Measurements from ENCODE around the gene METTL23.
"Not testable (repeated sequence)": the region's sequence is repeated elsewhere in the genome, so short reads cannot be mapped to it uniquely, and the experiment has no call there.

METTL23 gene

GRCh38 chr17:76722279-76722678 is 4.4 kb upstream of the METTL23 start:
- H3K79me2 ChIP-seq (ENCODE audit: insufficient read depth, low read length), result peaks cover 66% of the 10 kb centered on the region
- no peak overlapping the region for H2AFZ ChIP-seq (ENCODE audit: low read length)
- H3K9ac ChIP-seq (ENCODE audit: low read depth, low read length, poor library complexity, severe bottlenecking), result peak overlapping the region; percentile 52
- no peak for TF ChIP-seq EZH2phosphoT487 (IDR thresholded peaks at IDR 0.05; ENCODE audit: borderline replicate concordance)
- TF ChIP-seq CTCF (conservative IDR thresholded peaks at IDR 0.05; ENCODE audit: low read length), result no peak
- H3K4me3 ChIP-seq (ENCODE audit: low read length, poor library complexity, severe bottlenecking), result peak overlapping the region; percentile 42
- H3K4me1 ChIP-seq (ENCODE audit: insufficient read depth, low read length, poor library complexity, severe bottlenecking), result peaks cover 43% of the 10 kb centered on the region
- H3K9me3 ChIP-seq (ENCODE audit: insufficient read depth, low read depth, low read length), result no peaks in the 10 kb centered on the region
- H4K20me1 ChIP-seq (ENCODE audit: insufficient read depth, low read length, poor library complexity, severe bottlenecking), result peaks cover 40% of the 10 kb centered on the region
- no peaks in the 10 kb centered on the region for H3F3A ChIP-seq (ENCODE audit: low read depth)
- H3K4me2 ChIP-seq (ENCODE audit: low read depth, low read length, poor library complexity, severe bottlenecking), result peak overlapping the region; percentile 48
- H3K36me3 ChIP-seq (ENCODE audit: insufficient read depth, low read length), result peaks cover 56% of the 10 kb centered on the region
- no peaks in the 10 kb centered on the region for H3K9me2 ChIP-seq (replicated peaks; ENCODE audit: low read depth, low read length)
- H3K27me3 ChIP-seq (ENCODE audit: insufficient read depth, low read length, poor library complexity, severe bottlenecking), result no peaks in the 10 kb centered on the region

DNA sequence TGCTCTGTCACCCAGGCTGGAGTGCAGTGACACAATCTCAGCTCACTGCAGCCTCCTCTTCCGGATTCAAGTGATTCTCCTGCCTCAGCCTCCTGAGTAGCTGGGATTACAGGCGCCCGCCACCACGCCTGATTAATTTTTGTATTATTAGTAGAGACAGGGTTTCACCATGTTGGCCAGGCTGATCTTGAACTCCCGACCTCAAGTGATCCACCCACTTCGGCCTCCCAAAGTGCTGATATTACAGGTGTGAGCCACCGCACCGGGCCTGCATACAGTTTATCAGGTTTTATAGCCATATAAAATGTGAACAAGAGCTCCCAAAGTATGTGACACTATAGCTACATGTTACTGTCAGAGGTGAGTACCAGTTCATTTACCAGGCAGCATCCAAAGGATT is 3.7 kb upstream of the METTL23 start:
- Histone ChIP-seq H4K20me1 (ENCODE audit: insufficient read depth, low read length, poor library complexity, severe bottlenecking) (peaks cover 47% of the 10 kb centered on the region), H3K4me2 (ENCODE audit: low read depth, low read length, poor library complexity, severe bottlenecking) (peak overlapping the region; percentile 99), H3K4me3 (ENCODE audit: low read length, poor library complexity, severe bottlenecking) (peak overlapping the region; percentile 1), H3K4me1 (ENCODE audit: insufficient read depth, low read length, poor library complexity, severe bottlenecking) (peaks cover 49% of the 10 kb centered on the region), H3K79me2 (ENCODE audit: insufficient read depth, low read length) (peaks cover 73% of the 10 kb centered on the region), H3K36me3 (ENCODE audit: insufficient read depth, low read length) (peaks cover 52% of the 10 kb centered on the region)
- H3K9ac ChIP-seq (ENCODE audit: low read depth, low read length, poor library complexity, severe bottlenecking); H3F3A ChIP-seq (ENCODE audit: low read depth); H3K9me3 ChIP-seq (ENCODE audit: insufficient read depth, low read depth, low read length); H2AFZ ChIP-seq (ENCODE audit: low read length); H3K27me3 ChIP-seq (ENCODE audit: insufficient read depth, low read length, poor library complexity, severe bottlenecking); H3K9me2 ChIP-seq (replicated peaks; ENCODE audit: low read depth, low read length): not testable (repeated sequence)

DNA sequence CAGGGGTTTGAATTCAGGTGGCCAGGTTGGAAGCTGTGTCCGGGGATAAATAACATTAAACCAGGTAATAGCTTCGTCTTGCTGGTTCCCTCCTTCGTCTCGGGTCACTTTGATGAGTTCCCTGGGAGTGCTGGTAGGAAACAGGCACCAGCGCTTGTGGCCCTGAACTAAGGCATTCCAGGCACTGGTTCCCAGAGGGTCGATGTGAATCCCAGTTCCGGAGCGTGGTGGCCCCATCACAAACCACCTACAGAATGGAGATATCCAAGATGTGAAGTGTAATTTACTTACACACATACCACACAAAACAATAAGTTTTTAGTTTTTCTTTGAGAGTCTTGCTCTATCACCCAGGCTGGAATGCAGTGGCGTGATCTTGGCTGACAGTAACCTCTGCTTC is 2.8 kb upstream of the METTL23 start:
- H3K4me3 ChIP-seq (ENCODE audit: low read length, poor library complexity, severe bottlenecking), result peak overlapping the region; percentile 90
- H3F3A ChIP-seq (ENCODE audit: low read depth), result 0 out of 2 replicates have a peak, but pooled peaks cover 3% of the 10 kb centered on the region
- peaks cover 81% of the 10 kb centered on the region for H3K79me2 ChIP-seq (ENCODE audit: insufficient read depth, low read length)
- no peaks in the 10 kb centered on the region for H3K27me3 ChIP-seq (ENCODE audit: insufficient read depth, low read length, poor library complexity, severe bottlenecking)
- H3K36me3 ChIP-seq (ENCODE audit: insufficient read depth, low read length), result peaks cover 44% of the 10 kb centered on the region
- TF ChIP-seq EZH2phosphoT487 (IDR thresholded peaks at IDR 0.05; ENCODE audit: borderline replicate concordance) (no peak), CTCF (conservative IDR thresholded peaks at IDR 0.05; ENCODE audit: low read length) (no peak)
- H3K9me2 ChIP-seq (replicated peaks; ENCODE audit: low read depth, low read length), result no peaks in the 10 kb centered on the region
- H2AFZ ChIP-seq (ENCODE audit: low read length), result no peak overlapping the region
- peaks cover 52% of the 10 kb centered on the region for H3K4me1 ChIP-seq (ENCODE audit: insufficient read depth, low read length, poor library complexity, severe bottlenecking)
- peak overlapping the region; percentile 86 for H3K9ac ChIP-seq (ENCODE audit: low read depth, low read length, poor library complexity, severe bottlenecking)
- H3K9me3 ChIP-seq (ENCODE audit: insufficient read depth, low read depth, low read length), result no peaks in the 10 kb centered on the region
- peaks cover 49% of the 10 kb centered on the region for H4K20me1 ChIP-seq (ENCODE audit: insufficient read depth, low read length, poor library complexity, severe bottlenecking)
- peak overlapping the region; percentile 99 for H3K4me2 ChIP-seq (ENCODE audit: low read depth, low read length, poor library complexity, severe bottlenecking)

DNA sequence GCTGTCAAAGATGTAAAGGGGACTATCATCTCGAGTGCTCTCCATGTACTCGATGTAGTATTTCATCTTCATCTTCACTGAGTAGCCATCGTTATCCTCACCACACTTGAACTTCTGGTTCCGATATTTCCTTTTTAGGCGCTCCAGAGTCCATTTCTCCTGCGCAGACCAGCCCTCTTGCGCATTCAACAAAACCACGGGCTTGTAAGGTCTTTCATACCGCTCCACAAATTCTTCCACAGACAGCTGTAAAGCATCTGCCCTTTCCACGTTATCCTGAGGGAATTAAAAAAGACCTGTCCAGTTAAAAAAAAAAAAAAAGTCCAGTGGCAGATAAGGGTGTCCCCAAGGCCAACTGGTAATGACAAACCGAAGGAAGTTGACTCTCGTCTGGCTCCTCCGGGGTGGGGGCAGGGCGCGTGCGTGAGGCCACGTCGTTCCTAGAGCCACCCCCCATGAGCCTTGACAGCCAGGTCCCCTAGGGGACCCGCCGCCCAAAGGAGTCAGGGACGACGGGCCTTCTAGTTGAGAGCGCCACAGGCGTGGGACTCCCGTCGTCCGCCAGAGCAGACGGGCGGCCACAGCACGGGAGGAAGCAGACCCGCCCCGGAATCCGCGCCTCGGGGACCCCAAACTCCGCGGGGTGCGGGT is 934 bp upstream of the METTL23 start:
- Histone ChIP-seq H3K9me2 (replicated peaks; ENCODE audit: low read depth, low read length) (no peaks in the 10 kb centered on the region), H3K4me3 (ENCODE audit: low read length, poor library complexity, severe bottlenecking) (peak overlapping the region; percentile 90), H3K27me3 (ENCODE audit: insufficient read depth, low read length, poor library complexity, severe bottlenecking) (no peaks in the 10 kb centered on the region), H3K79me2 (ENCODE audit: insufficient read depth, low read length) (peaks cover 92% of the 10 kb centered on the region), H3K9me3 (ENCODE audit: insufficient read depth, low read depth, low read length) (no peaks in the 10 kb centered on the region), H3F3A (ENCODE audit: low read depth) (0 out of 2 replicates have a peak, but pooled peaks cover 3% of the 10 kb centered on the region), H2AFZ (ENCODE audit: low read length) (peak overlapping the region; percentile 75), H3K4me1 (ENCODE audit: insufficient read depth, low read length, poor library complexity, severe bottlenecking) (peaks cover 51% of the 10 kb centered on the region), H3K9ac (ENCODE audit: low read depth, low read length, poor library complexity, severe bottlenecking) (peak overlapping the region; percentile 86), H4K20me1 (ENCODE audit: insufficient read depth, low read length, poor library complexity, severe bottlenecking) (peaks cover 61% of the 10 kb centered on the region), H3K36me3 (ENCODE audit: insufficient read depth, low read length) (peaks cover 29% of the 10 kb centered on the region), H3K4me2 (ENCODE audit: low read depth, low read length, poor library complexity, severe bottlenecking) (peak overlapping the region; percentile 99)
- TF ChIP-seq CTCF (conservative IDR thresholded peaks at IDR 0.05; ENCODE audit: low read length) (no peak), EZH2phosphoT487 (IDR thresholded peaks at IDR 0.05; ENCODE audit: borderline replicate concordance) (no peak)
